Glutamatergic neuron (in vitro differentiated cells): ENCODE data around the gene CCDC141. TPM values are rescaled to one million over a fixed set of nuclear protein-coding genes. Genes with fewer than 3 reads are reported as not detected.
"Not testable (repeated sequence)": the region's sequence is repeated elsewhere in the genome, so short reads cannot be mapped to it uniquely, and the experiment has no call there.

Experiments used
- DNase-seq: peaks from one replicate; pipeline ENCODE4 v3.0.0; 2022
- H3K27ac Mint-ChIP-seq: one replicate; pipeline ENCODE4 v1.8.0; 2020; ENCODE audit warnings: mild to moderate bottlenecking, mixed read lengths, inconsistent platforms; ENCODE audit not compliant: unreplicated experiment
- H3K27me3 Mint-ChIP-seq: one replicate; pipeline ENCODE4 v1.8.0; 2020; ENCODE audit warnings: mild to moderate bottlenecking, moderate library complexity, mixed read lengths, inconsistent platforms; ENCODE audit not compliant: unreplicated experiment
- H3K36me3 Mint-ChIP-seq: one replicate; pipeline ENCODE4 v1.8.0; 2020; ENCODE audit warnings: mild to moderate bottlenecking, mixed read lengths, inconsistent platforms; ENCODE audit not compliant: unreplicated experiment
- H3K4me1 Mint-ChIP-seq: one replicate; pipeline ENCODE4 v1.8.0; 2020; ENCODE audit warnings: mild to moderate bottlenecking, low read depth, mixed read lengths, inconsistent platforms; ENCODE audit not compliant: unreplicated experiment
- H3K4me3 Mint-ChIP-seq: one replicate; pipeline ENCODE4 v1.8.0; 2020; ENCODE audit warnings: mild to moderate bottlenecking, mixed read lengths, inconsistent platforms; ENCODE audit not compliant: unreplicated experiment
- H3K9me3 Mint-ChIP-seq: one replicate; pipeline ENCODE4 v1.8.0; 2020; ENCODE audit warnings: mild to moderate bottlenecking, moderate library complexity, mixed read lengths, inconsistent platforms; ENCODE audit not compliant: unreplicated experiment
- CTCF ChIP-seq: fragments of 200-600 bp; sonication (generic); IDR thresholded peaks from one replicate; pipeline ENCODE4 v1.5.0; 2021; ENCODE audit not compliant: partially characterized antibody, unreplicated experiment
- long read RNA-seq: library from polyadenylated mRNA; unstranded; transcript quantifications from one replicate; pipeline ENCODE4 v2.0.0, GENCODE V29; 2020; ENCODE audit not compliant: unreplicated experiment
- total RNA-seq: library from RNA; stranded (reverse); fragmentation: NEBNext Ultra II Directional; extraction: Animal tissue kit (Norgen Biotek cat#: 25700); gene quantifications from one replicate; pipeline ENCODE4 v1.2.1, GENCODE V29; 2021; ENCODE audit not compliant: unreplicated experiment

CCDC141 gene
- total RNA-seq = 0.51 TPM
- long read RNA-seq = 0 reads

- no peak within 1 kb of the TSS for H3K4me3 Mint-ChIP-seq
Measured at GRCh38 chr2:179049546-179050311, at the start of gene CCDC141. TSS of gene CCDC141 (minus strand) at chr2:179050137. CDS start at chr2:179049941, 196 bp downstream.

GRCh38 chr2:179098080-179098689, 48.2 kb upstream of the CCDC141 start:
- Mint-ChIP-seq H3K27ac (no peak overlapping the region), H3K4me1 (no peaks in the 10 kb centered on the region), H3K4me3 (no peak overlapping the region), H3K9me3 (no peaks in the 10 kb centered on the region), H3K36me3 (no peaks in the 10 kb centered on the region), H3K27me3 (no peaks in the 10 kb centered on the region)
- no peak for DNase-seq
- TF ChIP-seq CTCF = no peak

More at GRCh38 chr2:179049546-179050311, at the start of gene CCDC141:
- no peak for DNase-seq
- Mint-ChIP-seq H3K36me3 (no peaks in the 10 kb centered on the region), H3K4me1 (peaks cover 2% of the 10 kb centered on the region), H3K27ac (no peak within 1 kb of the TSS), H3K9me3 (no peaks in the 10 kb centered on the region), H3K27me3 (no peaks in the 10 kb centered on the region)
- TF ChIP-seq CTCF = no peak

GRCh38 chr2:179097131-179097530, 47.2 kb upstream of the CCDC141 start:
- H3K9me3 Mint-ChIP-seq = no peaks in the 10 kb centered on the region
- no peak overlapping the region for H3K4me3 Mint-ChIP-seq
- H3K36me3 Mint-ChIP-seq = no peaks in the 10 kb centered on the region
- H3K27ac Mint-ChIP-seq = no peak overlapping the region
- no peak for TF ChIP-seq CTCF
- DNase-seq = no peak
- H3K4me1 Mint-ChIP-seq = no peaks in the 10 kb centered on the region
- H3K27me3 Mint-ChIP-seq = no peaks in the 10 kb centered on the region

- TF ChIP-seq CTCF = no peak
- Mint-ChIP-seq H3K9me3 (no peaks in the 10 kb centered on the region), H3K4me1 (no peaks in the 10 kb centered on the region), H3K27me3 (no peaks in the 10 kb centered on the region), H3K4me3 (no peak overlapping the region), H3K27ac (no peak overlapping the region), H3K36me3 (no peaks in the 10 kb centered on the region)
- no peak for DNase-seq
Measured at GRCh38 chr2:179096090-179096489, 46.2 kb upstream of the CCDC141 start.

GRCh38 chr2:179092912-179093311, 43.0 kb upstream of the CCDC141 start:
- not testable (repeated sequence) for H3K4me1 Mint-ChIP-seq, DNase-seq, H3K36me3 Mint-ChIP-seq, H3K27ac Mint-ChIP-seq, H3K9me3 Mint-ChIP-seq, H3K27me3 Mint-ChIP-seq, H3K4me3 Mint-ChIP-seq
